Measurements from ENCODE around the gene TRAPPC2.
A peak's percentile ranks its signal among the peaks of the same experiment; 100 is the strongest.
"Not testable (repeated sequence)": the region's sequence is repeated elsewhere in the genome, so short reads cannot be mapped to it uniquely, and the experiment has no call there.

Gene TRAPPC2

GRCh38 chrX:13742397-13743176, 8.2 kb upstream of the TRAPPC2 start:
- DNase-seq = peak in 1 of 2 donors; percentile 33

DNA sequence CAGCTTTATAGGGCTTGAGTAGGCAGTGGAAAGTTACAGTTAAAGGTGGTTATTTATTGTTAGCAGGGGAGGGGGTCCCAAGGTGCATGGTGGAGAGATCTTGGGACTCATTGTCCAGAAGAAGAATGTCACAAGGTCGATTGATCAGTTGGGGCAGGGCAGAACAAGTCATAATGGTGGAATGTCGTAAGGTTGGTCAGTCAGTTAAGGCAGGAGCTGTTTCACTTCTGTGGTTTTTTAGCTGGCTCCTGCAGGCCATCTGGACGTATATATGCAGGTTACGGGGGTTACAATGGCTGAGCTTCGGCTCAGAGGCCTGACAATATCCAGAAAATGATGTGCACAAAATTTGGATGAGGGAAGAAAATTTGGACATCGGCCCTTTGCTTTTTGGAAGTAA, 7.3 kb upstream of the TRAPPC2 start:
- DNase-seq = no peak

GRCh38 chrX:13733506-13733905, 914 bp downstream of the TRAPPC2 start:
- DNase-seq = no peak

- no peak for DNase-seq
These were observed 2.0 kb downstream of the TRAPPC2 start for GRCh38 chrX:13732246-13733067.

GRCh38 chrX:13730523-13730922, 3.9 kb downstream of the TRAPPC2 start:
- not testable (repeated sequence) for DNase-seq

DNA sequence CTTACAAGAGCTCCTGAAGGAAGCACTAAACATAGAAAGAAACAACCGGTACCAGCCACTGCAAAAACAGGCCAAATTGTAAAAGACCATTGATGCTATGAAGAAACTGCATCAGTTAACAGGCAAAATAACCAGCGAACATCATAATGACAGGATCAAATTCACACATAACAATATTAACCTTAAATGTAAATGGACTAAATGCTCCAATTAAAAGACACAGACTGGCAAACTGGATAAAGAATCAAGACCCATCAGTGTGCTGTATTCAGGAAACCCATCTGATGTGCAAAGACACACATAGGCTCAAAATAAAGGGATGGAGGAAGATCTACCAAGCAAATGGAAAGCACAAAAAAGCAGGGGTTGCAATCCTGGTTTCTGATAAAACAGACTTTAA, 7.8 kb downstream of the TRAPPC2 start:
- not testable (repeated sequence) for DNase-seq

- DNase-seq = not testable (repeated sequence)
These were observed 9.5 kb downstream of the TRAPPC2 start for GRCh38 chrX:13724878-13725277.

DNA sequence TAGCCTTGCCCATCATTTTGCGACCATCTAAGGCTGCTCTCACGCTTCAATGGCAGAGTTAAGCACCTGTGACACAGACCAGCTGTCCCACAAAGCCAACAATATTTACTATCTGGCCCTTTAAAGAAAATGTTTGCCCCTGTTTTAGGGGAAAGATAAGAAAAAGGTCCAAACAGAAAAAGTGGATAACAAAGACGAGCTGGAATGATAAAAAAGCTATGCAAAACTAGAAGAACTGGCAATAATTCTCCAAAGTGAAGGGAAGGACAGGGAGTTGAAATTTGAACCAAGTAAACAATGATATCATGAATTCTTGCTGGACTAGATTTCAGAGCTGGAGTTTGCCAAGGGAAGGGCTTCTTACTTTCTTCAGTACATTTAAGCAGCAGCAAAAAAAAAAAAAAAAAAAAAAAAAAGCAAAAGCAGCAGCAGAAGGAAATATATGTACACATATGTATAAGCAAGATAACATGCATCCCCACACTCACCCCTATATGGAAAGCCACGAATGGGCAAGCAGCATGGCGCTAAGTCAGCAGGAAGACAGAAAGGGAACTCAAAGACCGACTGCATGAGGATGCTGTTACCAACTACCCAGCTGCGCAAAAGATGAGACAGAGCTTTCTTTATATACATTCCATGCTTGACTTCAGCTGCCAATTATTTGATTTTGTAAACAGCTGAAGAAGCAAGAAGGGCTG, 12.5 kb downstream of the TRAPPC2 start:
- no peak for DNase-seq

DNA sequence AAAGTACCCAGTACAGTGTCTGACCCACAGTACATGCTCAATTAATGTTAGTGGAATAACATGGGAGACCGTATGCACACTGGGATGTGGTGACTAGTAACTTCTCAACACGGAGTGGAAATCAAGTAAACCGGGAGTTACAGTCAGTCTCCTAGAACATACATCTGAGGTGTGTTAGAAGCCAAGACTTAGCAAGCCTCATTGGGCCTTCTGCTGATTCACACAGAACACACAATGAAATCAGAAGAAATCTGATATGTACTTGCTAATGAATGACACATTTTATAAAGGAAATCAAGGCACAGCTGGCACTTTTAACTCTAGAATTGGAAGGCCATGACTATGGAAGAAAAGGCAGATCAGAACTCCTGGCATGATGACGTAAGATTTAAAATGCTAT, 13.0 kb downstream of the TRAPPC2 start:
- DNase-seq = no peak

GRCh38 chrX:13719192-13719856, 15.1 kb downstream of the TRAPPC2 start:
- no peak for DNase-seq

- DNase-seq = no peak
These were observed 16.5 kb downstream of the TRAPPC2 start for GRCh38 chrX:13717700-13718472.

- DNase-seq = no peak
These were observed 17.5 kb downstream of the TRAPPC2 start for GRCh38 chrX:13716905-13717304.

- DNase-seq = no peak
These were observed 18.0 kb downstream of the TRAPPC2 start for GRCh38 chrX:13716455-13716854.

DNA sequence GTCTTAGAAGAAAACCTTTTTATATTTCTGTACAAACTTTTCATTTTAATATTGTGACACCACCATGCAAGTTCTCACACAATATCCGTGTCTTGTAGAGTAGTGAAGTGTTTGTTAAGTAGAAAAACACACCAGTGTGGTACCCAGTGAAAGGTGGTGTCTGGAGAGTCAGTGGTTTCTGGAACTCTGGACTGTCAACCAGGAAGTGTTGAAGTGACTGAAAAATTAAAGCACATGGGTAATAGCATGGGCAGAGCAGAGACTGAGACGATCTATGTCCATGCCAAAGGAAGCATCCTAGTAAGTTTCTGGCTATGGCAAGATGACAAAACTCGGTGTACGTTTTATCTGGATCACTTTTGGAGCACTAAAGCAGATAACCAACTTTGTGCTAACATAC, 23.3 kb downstream of the TRAPPC2 start:
- no peak for DNase-seq

DNA sequence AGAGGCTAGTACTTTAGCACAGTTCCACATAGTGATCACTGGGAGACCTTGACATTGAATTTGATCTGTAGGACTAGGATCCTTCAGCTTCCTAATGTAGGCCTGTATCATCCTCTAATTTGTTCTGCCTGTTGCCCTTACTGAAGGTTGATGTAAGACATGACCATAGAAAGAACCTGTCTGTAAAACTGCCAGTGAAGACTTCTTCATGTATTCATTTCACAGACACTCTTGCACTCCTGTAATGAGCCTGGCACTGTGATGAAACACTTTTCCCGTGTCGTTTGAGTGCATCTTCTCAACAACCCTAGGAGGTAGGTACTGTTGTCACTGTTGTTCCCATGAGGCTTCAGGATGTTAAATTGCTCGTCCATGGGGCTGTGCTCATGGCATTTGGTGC, 30.8 kb downstream of the TRAPPC2 start:
- DNase-seq = no peak

GRCh38 chrX:13703135-13703534, 31.3 kb downstream of the TRAPPC2 start:
- DNase-seq = no peak

- DNase-seq = no peak
These were observed 32.2 kb downstream of the TRAPPC2 start for GRCh38 chrX:13702111-13702789.

- DNase-seq = no peak
These were observed 34.0 kb downstream of the TRAPPC2 start for GRCh38 chrX:13700380-13700779.

DNA sequence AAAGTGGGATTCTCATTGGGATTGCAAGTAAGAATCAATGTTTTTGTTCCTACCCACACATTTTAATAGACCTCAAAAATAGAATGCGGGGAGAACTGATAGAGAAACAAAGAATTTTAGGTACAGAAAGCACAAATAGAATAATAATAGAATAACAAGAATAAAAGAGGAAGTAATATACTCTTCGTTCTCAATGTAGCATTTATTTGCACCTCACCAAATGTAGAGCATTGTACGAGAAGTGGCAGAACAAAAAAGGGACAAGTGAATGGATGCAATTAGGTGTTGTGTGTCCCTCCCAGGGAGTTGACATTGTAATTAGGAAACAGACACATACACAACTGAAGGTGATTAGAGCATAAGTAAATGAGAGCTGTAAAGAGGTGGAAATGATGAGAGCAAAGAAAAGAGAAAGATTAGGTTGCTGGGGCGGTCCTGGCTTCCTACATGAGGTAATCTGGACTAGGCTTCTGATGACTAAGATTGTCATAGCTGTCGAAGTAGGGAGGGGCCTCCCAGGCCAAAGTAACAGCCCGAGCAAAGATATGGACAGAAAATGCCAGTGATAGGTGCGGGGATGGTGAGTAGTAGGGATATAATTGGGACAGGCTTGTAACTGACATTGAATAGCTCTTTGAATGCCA, 35.1 kb downstream of the TRAPPC2 start:
- peak in 1 of 2 donors; percentile 21 for DNase-seq

GRCh38 chrX:13698432-13698831, 36.0 kb downstream of the TRAPPC2 start:
- no peak for DNase-seq

- no peak for DNase-seq
These were observed 36.4 kb downstream of the TRAPPC2 start for GRCh38 chrX:13697976-13698375.
